ENCODE results near the gene EXOC2.
"Not testable (repeated sequence)": the region's sequence is repeated elsewhere in the genome, so short reads cannot be mapped to it uniquely, and the experiment has no call there.

Gene EXOC2

DNA sequence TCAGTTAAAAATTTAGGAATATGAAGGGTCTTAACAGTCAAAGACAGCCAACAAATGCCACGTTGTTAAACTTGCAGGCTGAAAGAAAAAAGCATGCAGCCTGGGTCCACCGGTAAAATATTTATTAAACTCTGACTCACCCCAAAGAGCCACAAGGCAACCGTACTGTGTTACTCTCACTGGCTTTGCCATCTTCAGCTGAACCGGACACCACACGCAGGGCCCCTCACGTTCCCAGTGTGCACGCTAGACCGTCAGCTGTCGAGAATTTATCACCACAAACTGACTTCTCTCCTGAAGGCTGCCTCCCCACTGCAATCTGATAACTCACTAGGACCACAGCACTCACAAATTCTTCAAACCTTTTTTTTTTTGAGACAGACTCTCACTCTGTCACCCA, 66.7 kb downstream of the EXOC2 start:
- DNase-seq (ENCODE audit: low spot score): no peak

DNA sequence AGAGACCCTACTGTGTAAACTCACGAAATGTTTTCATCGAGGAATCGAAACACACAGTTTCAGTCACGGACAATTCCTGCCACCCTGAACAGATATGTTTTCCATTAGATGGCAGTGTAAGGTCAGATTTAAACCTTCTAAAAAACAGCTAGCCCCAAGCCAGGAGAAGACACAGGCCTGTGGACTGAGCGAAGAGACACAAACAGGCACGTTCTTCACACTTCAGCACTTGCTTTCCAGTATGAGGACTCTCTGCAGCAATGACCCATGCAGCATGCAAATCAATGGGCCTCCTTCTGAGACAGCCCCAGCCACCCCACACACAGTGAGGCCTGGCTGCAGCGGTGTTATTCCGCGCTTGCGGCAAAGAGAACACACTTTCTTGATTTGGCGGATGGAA, 68.0 kb downstream of the EXOC2 start:
- DNase-seq (ENCODE audit: low spot score): peak; percentile 16

DNA sequence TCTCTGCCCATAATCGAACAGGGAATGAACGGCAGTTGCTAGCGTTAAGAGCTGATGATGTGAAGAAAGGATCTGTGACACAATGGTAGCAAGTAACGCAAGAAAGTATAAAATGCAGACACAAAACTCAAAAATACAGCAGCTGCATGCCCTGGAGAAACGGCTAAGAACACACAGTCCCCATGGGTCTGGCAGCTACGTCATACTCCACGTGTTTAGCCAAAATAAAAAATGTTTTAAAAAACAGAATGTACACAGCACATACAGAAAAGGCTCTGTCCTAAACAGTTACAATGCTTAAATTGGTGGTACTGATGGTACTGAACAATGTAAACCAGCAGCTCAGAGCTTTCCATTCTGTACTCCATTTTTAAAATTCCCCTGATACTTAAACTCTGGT, 70.5 kb downstream of the EXOC2 start:
- no peak for DNase-seq (ENCODE audit: low spot score)

DNA sequence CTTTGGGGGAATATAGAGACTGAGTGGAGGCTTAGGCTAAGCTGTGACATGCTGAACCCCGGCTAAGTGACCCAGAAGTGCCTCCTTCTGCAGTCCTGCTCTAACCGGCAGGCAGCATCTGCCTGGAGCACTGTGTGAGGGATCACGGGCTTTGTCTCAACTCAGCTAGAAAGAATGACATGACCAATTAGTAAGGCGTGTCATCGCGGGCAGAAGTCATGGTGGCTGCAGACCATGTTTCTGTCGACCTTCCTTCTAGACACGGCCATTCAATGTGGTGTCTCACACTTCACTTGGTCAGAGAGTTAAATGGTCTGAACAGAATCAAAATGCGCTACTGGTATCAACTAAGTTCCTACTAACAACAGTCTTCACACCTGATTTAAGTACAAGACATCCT, 71.0 kb downstream of the EXOC2 start:
- no peak for DNase-seq (ENCODE audit: low spot score)

DNA sequence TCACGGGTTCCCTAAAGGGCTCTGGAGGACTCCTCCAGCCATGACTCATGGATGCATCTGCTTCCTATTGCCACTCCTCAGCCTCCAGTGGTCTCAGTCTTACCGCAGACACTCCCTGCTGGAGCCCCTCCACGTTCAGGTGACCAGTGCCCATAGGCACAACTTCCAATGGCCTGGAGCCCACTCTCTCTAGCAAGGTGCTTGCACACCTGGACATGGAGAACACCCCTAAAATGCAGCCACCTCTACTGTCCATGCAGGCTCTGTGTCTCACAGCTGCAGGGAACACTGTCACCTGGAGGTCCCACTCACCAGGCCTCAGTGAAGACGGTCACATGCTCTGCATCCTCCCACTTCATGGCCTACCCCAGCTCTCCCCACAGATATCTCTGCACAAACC, 72.0 kb downstream of the EXOC2 start:
- DNase-seq (ENCODE audit: low spot score): no peak

DNA sequence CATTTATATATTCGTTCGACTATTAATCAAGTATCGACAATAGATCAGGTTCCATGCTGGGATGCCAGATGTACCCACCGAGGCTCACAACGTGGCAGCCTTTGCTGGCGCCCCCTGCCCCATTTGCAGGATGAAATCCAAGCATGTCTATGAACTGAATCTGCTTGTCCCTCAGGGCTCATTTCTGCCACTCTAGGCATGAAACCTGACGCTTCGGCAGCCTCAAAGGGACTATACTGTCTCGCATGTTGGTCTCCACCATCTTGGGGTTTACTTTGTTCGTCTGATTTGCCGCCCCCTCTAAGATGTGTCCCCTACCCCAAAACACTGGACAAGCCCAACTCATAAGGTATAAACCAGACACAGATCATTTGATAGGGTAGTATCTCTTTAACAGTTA, 72.8 kb downstream of the EXOC2 start:
- no peak for DNase-seq (ENCODE audit: low spot score)

DNA sequence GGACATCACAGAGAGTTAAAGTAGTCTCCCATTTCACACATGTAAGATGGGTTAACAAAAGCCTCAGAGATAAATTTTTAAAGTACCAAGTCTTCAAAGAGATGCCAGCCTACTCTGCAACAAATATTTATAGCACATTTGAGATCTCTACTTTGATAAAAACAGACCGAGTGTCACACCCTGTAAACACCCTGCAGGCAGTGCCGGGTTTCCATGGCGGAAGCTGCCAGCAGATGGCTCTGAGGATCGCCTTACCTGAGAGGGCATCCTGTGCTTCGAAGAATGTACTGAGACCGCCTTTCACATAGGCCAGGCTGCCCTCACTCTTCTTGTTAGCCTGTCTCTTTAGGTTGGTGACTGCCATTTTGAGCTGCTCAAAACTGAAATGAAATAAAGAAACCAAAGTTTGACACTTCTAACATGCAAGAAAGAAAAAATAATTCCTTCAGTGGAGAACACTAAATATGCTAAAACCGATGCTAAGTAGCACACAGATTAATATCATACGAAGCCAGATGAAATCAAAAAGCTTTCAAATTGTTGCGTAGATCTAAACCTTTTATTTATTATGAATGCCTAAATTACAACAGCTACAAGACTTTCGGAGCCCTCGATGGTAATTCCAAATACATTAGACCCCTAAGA, 75.4 kb downstream of the EXOC2 start:
- no peak for DNase-seq (ENCODE audit: low spot score)

DNA sequence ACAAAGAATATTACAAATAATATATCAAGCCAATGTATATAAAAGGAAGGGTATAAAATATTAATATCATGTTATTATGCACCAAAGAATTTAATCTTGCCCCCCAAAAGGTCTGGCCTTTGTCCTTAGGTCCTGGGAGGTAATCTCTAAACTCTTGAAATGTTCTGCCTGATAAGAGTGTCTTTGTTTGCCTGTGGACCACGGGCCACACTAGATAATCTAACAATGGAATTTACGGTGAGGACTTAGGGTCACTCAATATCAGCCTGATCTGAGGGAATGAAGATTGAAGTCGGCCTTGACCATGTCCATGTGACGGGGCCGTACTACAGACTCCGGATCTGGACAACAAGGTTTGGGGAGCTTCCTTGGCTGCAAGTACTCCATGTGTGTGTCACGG, 79.0 kb downstream of the EXOC2 start:
- DNase-seq (ENCODE audit: low spot score): no peak

DNA sequence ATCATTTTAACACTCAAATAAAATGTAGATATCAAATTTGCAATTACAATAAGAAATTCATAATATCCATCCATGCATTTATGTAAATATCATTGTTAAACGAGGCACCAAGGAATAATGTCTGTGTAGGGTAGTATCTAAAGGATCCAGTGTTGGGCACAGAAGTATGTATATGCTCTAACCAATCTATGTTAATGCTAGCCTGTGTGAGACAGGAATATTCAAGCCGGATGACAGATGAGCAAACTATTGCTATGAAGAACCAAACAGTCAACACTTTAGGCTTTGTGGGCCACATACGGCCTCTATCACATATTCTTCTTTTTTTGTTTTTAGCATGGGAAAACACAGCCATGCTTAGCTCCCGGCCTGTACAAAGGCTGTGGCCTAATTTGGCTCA, 81.0 kb downstream of the EXOC2 start:
- no peak for DNase-seq (ENCODE audit: low spot score)

DNA sequence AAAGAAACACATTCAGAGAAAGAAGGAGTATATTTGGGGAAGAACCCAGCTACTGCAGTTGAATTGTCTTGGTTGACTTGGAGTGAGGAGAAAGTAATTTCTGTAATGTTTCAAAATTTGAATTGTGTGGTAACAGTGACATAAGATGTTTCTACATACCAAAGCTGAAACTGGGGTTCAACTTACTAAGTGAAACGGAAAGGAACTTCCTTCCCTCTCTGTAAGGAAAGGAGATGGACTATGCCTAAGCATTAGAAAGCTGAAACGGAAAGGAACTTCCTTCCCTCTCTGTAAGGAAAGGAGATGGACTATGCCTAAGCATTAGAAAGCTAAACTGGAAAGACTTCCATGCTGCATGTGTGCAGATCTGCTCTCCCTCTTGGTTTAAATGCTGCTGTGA, 82.1 kb downstream of the EXOC2 start:
- DNase-seq (ENCODE audit: low spot score): no peak

DNA sequence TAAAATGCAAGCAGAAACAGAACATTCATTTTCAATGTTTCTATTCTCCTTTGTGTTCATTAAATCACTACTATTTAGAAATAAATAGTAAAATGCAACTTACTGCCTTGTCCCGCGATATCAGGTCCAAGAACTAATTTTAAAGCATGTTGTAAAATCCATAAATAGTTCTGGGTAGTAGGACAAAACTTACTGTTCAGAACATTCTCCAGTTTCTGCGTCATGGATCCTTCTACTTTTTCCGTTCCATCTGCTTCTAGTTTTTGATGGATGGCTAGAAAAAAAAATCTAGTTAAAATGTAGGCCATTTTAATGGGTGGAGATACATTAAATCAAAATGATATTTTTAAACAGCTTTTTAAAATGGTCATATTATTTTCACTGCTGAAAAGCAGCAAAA, 83.0 kb downstream of the EXOC2 start:
- DNase-seq (ENCODE audit: low spot score): no peak

DNA sequence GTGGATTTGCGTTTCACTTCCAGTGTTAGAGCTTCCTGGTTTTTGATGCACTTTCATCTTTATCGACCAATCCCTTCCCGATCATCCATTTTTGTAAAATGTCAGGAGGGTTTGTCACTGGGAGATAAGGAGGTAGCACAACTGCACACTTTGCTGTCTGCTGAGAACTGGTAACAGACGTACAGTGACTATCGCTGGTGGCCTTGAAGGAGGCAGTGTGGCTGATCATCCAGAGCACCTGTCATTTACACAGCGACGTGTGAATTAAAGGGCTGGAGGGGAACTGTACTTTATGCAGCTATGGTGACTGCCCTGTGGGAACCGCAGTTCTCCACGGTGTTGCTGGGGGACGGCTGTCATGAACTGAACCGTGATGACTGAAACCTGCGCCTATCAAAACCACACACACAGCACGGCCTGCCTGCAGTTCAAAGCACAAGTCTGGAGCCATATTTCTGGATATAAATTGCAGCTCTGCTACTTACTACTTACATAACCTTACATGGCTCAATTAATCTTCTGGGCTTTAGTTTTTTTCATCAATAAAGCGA, 86.0 kb downstream of the EXOC2 start:
- no peak for DNase-seq (ENCODE audit: low spot score)

DNA sequence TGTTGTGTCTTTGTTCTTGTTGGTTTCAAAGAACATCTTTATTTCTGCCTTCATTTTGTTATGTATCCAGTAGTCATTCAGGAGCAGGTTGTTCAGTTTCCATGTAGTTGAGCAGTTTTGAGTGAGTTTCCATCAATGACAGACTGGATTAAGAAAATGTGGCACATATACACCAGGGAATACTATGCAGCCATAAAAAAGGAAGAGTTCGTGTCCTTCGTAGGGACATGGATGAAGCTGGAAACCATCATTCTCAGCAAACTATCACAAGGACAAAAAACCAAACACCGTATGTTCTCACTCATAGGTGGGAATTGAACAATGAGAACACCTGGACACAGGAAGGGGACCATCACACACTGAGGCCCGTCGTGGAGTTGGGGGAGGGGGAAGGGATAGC, 87.0 kb downstream of the EXOC2 start:
- DNase-seq (ENCODE audit: low spot score): not testable (repeated sequence)

DNA sequence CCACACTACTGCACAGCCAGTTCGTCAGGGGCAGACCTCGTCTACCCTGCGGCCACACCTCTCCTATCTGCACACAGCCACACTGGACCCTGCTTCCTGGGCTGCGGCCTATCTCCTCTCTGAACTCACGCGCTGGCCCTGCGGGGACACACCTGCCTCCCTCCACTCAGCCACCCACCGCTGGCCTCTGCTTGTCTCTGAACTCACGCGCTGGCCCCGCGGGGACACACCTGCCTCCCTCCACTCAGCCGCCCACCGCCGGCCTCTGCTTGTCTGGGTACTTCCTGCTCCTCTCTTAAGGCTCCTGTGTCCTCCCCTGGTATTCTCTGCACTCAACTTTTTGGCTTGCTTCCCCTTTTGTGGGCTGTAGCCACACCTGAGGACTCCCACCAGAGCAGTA, 88.4 kb downstream of the EXOC2 start:
- no peak for DNase-seq (ENCODE audit: low spot score)

DNA sequence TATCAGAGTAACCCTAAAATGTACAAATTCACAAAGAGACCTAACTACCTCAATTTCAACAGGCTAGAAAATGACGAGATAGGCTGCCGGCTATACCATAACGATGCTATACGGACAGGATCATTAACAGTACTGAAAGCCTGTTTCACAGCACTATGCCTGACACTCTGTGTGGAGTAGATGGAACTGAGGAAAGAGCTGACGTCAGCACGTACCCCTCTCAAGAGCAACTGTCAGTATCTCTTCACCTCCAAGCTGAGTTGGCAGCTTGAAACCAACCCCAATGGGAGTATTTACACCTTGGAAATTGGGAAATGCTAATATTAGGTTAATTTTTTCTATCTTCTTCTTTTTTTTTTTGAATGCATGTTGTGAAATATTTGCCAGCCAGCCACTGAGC, 89.7 kb downstream of the EXOC2 start:
- DNase-seq (ENCODE audit: low spot score): no peak

DNA sequence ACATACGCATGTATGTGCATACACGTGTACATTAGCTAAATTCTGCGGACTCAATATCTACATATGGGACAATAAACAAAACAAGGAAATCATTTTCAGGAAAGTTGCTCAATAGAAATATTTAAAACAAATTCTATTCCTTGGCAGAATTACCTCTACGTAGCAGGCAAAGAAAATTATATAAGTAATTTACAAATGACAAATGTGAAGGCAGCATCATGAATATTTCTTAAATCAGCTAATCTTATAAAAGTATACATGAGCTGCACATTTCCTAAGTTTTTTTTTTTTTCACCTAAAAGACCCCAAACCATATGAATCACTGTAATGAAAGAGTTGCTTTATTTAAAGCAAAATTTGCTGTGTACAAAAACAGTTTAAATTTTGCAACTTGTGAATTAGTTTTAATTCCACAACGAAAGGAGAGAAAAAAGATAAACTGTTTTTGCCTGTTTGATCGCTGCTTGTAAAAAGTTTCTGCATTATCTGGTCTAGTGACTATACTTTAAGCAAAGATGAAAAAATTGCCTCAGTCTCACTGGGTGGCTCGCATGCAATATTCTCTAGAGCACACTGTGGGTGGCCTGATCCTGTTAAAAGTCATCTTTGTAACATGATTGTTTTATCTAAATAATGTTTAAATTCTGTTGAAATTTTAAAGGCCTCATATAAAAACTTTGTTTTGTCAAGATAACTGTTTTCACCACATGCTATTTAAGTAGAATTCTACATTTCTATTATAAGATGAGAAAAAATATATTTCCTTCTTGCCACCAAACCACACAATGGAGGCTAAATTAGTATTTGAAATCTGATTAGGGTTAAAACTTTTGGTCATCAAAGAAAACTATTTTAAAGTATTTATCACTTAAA, 93.1 kb downstream of the EXOC2 start:
- DNase-seq (ENCODE audit: low spot score): no peak

DNA sequence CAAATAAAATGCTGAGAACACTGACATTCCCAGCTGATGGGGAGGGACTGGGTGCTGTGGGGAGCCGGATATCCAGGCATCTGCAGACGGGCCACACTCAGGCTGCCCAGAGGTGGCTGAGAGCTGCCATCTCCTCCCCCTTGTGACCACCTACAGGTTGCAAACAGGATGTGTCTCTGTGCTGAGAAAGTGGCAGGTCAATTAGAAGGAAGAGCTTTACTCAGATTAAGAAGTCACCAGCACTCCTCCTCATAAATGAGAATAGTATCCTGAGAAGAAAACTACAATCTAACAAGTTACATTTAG, 99.1 kb downstream of the EXOC2 start:
- no peak for DNase-seq (ENCODE audit: low spot score)

DNA sequence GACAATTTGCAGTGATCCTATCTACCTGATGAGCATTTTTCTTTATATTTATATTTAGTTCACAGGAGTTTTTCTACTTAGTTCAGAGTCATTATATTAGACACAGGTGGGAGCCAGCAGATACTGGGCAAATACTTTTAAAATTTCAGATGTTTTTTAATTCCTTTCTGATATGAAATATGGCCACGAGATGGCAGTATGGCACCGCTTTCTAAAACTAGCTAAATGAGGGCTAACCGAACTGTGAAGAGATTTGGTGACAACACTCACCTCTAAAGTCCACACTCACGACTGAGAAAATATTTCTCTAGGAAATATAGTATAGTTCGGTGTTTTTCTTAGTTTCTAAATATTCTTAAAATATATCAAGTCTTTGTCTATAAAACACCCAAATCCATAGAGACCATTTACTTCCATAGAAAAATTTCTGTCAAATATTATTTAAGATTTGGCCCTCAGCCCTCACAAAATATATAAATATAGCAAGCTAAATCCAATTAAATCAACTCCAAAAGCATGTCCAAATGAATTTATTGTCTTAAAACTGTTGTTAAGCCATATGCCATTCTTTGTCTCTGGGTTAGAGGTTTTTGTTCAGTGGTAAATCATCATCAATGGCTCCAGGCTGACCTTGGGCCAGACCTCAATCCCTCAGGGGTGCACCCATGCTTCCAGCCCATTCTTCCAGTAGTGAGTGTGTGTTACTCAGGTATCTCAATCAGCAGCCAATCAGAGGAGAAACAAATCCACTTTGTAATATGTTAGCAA, 99.6 kb downstream of the EXOC2 start:
- DNase-seq (ENCODE audit: low spot score): peak; percentile 52

DNA sequence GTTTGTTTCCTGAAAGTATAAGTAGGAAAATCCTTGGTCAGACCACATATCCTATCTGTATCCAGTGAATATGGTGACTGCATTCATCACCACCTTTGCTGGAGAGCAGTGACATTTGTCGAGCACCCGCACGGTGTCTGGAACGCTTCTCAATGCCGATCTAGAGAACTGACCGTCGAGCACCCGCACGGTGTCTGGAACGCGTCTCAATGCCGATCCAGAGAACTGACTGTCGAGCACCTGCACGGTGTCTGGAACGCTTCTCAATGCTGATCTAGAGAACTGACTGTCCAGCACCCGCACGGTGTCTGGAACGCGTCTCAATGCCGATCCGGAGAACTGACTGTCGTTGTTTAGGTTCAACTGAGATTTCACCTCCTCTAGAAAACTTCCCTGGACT, 103.8 kb downstream of the EXOC2 start:
- DNase-seq (ENCODE audit: low spot score): no peak

DNA sequence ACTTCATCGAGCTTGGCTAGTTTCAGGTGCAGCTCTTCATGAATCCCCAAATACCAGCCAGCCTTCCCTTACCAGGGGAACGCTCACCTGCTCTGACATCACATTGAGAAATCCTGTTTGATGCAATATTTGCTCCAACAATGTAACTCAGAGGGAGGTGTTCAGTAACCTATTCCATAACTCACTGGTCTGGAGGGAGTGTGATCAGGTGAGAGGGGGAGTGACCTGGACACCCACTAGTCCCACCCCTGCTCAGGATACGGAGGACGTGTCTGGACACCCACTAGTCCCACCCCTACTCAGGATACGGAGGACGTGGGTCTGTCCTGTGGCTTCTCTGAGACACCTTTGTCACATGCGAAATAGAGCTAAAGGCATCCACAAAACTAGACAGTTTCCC, 106.4 kb downstream of the EXOC2 start:
- no peak for DNase-seq (ENCODE audit: low spot score)

DNA sequence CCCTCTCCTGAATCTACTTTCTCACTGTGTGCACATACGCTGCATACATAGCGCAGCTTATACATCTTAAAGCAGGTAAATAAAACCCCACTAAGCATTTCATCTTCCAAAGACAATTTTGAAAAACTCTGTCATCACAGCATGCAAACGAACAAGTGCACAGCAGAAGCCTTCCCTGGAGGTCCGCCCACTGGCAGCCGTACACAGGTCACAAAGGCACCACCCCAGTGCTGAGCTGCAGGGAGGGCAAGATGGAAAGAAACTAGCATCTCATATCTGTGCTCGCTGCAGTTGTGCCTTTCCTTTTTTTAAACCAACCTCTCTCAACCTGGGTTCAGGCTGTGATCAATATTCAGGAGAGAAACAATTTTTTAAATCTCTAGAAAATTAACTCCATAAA, 109.3 kb downstream of the EXOC2 start:
- DNase-seq (ENCODE audit: low spot score): no peak

DNA sequence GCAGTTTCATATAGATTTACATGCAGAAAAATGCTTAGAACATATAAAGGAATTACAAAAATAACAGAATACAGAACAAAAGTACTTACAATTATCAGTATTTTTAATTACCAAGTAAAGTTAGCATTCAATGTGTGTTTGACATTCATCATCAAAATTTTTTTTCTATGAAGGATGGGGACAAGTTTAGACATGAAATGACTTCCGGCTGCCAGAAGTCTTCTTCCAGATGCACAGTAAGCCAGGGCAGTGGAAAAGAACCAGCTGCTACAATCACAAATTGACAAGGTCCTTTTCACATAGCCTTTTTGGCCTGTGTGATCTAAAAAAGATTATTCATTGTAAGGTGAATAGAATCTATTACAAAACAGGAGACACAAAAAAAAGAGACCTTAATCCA, 109.8 kb downstream of the EXOC2 start:
- DNase-seq (ENCODE audit: low spot score): no peak

DNA sequence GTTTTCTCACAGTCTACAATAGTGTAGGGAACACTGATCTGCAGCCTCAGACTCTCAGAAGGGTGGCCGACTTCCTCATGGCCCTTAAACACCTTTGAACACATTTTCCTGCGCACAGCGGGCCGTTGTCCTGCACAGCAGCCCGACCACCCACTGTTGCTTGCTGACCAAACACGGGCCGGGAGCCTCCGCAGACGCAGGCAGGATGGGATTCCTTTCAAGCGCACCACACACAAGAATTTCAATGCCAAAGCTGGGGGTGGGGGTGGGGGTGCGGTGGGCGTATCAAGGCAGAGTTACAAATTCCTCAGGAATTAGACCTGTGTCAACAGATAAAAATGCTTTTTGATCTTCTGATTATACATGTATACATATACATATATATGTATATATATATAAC, 110.6 kb downstream of the EXOC2 start:
- no peak for DNase-seq (ENCODE audit: low spot score)

All from COLO829 (cell line).